ENCODE results near the gene RACK1.
"Not testable (repeated sequence)": the region's sequence is repeated elsewhere in the genome, so short reads cannot be mapped to it uniquely, and the experiment has no call there.

RACK1 gene

DNA sequence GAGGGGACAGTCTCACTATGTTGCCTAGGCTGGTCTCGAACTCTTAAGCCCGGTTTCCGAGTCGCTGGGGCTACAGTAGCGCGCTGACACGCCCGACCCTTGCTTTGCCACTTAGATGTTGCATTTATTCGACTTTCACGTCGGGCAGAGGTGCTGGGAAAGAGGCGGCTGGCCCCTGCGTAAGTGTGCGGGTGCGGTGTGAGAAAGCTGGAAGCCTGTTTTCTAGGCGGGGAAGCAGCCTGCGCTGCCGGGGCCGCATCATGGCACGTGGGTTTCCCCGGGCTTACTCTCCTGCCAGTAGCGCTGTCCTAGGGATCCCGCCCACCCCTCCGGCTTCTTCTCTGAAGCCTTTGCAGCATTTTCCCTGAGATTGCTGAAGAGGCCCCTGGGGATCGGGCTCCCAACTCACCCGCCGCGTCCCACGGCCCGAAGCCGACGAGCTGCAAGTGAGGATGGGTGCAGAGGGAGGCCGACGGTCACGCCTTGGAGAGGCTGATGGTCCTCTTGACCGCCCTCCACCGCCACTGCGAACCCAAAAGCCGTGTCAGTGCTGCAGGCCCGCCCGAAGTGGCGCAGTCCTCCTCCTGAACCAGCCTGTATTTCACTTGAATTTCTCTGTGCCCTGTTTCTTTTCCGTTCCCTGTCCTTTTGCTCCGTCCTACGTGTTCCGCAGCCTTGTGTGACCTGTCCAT, 26.4 kb downstream of the RACK1 start:
- Histone ChIP-seq H3K4me3 (ENCODE audit: low read depth, low read length) (peak overlapping the region; percentile 65), H3K9ac (no peak overlapping the region), H2AFZ (peak overlapping the region; percentile 94), H3K9me3 (ENCODE audit: control insufficient read depth, low read length) (no peaks in the 10 kb centered on the region), H3K4me1 (no peaks in the 10 kb centered on the region), H3K27me3 (ENCODE audit: control insufficient read depth, insufficient read depth, low read length) (no peaks in the 10 kb centered on the region), H3K36me3 (ENCODE audit: control insufficient read depth, insufficient read depth, low read length) (no peaks in the 10 kb centered on the region), H3K4me2 (ENCODE audit: low read length) (peak overlapping the region; percentile 74), H3K79me2 (no peaks in the 10 kb centered on the region), H3K27ac (peak overlapping the region; percentile 52)
- TF ChIP-seq, protein P1, sequence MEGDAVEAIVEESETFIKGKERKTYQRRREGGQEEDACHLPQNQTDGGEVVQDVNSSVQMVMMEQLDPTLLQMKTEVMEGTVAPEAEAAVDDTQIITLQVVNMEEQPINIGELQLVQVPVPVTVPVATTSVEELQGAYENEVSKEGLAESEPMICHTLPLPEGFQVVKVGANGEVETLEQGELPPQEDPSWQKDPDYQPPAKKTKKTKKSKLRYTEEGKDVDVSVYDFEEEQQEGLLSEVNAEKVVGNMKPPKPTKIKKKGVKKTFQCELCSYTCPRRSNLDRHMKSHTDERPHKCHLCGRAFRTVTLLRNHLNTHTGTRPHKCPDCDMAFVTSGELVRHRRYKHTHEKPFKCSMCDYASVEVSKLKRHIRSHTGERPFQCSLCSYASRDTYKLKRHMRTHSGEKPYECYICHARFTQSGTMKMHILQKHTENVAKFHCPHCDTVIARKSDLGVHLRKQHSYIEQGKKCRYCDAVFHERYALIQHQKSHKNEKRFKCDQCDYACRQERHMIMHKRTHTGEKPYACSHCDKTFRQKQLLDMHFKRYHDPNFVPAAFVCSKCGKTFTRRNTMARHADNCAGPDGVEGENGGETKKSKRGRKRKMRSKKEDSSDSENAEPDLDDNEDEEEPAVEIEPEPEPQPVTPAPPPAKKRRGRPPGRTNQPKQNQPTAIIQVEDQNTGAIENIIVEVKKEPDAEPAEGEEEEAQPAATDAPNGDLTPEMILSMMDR (IDR thresholded peaks at IDR 0.05) = no peak

DNA sequence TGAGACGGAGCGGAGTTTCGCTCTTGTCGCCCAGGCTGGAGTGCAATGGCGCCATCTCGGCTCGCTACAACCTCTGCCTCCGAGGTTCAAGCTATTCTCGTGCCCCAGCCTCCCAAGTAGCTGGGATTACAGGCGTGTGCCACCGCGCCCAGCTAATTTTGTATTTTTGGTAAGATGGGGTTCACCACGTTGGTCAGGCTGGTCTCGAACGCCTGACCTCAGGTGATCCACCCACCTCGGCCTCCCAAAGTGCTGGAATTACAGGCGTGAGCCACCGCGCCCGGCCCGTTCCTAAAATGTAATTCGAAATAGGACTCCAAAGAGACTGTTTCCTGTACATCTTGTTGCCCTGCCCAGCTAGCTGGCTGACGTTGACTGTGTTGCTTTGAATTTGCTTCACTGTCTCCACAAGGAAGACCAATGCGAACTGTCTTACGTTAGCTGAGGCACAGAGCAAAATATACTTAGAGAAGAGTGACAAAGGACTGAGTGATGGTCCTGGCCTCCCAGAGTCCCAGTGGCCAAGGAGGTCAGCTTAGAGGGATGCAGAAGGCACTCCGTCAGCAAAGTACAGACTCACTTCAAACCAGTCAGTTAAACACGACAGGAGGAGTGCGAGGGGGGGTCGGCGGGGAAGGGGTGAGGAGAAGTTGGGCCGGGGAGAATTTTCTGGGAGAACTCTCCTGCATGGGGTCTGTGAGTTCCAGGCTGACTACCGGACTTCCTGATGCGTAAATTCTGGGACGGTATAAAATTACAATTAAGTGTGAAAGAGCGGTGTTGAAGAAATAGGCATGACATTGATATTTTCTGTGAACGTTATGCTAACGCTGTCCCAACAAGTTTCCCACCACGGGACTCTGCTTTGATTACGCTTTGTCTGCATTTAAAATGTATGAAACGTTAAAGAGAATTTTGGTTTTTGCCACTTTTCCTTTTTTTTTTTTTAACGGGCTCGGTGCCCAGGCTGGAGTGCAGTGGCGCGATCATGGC, 27.4 kb downstream of the RACK1 start:
- H3K4me3 ChIP-seq (ENCODE audit: low read depth, low read length) = peak overlapping the region; percentile 51
- TF ChIP-seq, protein P1 (IDR thresholded peaks at IDR 0.05) = no peak
- no peaks in the 10 kb centered on the region for H3K36me3 ChIP-seq (ENCODE audit: control insufficient read depth, insufficient read depth, low read length)
- H3K4me1 ChIP-seq = no peaks in the 10 kb centered on the region
- H2AFZ ChIP-seq = peak overlapping the region; percentile 31
- no peaks in the 10 kb centered on the region for H3K27me3 ChIP-seq (ENCODE audit: control insufficient read depth, insufficient read depth, low read length)
- H3K79me2 ChIP-seq = no peaks in the 10 kb centered on the region
- no peak overlapping the region for H3K27ac ChIP-seq
- H3K4me2 ChIP-seq (ENCODE audit: low read length) = peak overlapping the region; percentile 77
- H3K9ac ChIP-seq = no peak overlapping the region
- no peaks in the 10 kb centered on the region for H3K9me3 ChIP-seq (ENCODE audit: control insufficient read depth, low read length)

DNA sequence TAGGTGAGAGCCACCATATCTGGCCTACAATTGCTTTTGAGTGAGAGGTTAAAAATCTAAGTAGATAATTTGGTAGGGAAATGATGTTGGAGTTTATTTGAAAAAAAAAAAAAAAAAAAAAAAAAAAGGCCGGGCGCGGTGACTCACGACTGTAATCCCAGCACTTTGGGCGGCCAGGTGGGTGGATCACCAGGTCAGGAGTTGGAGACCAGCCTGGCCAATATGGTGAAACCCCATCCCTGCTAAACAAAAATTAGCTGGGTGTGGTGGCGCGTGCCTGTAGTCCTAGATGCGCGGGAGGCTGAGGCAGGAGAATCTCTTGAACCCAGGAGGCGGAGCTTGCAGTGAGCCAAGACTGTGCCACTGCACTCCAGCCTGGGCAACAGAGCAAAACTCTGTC, 29.5 kb downstream of the RACK1 start:
- H3K9ac ChIP-seq; H3K27ac ChIP-seq; H3K36me3 ChIP-seq (ENCODE audit: control insufficient read depth, insufficient read depth, low read length); H3K4me2 ChIP-seq (ENCODE audit: low read length); H3K4me3 ChIP-seq (ENCODE audit: low read depth, low read length); H3K27me3 ChIP-seq (ENCODE audit: control insufficient read depth, insufficient read depth, low read length); H3K4me1 ChIP-seq; H3K79me2 ChIP-seq; H3K9me3 ChIP-seq (ENCODE audit: control insufficient read depth, low read length); H2AFZ ChIP-seq: not testable (repeated sequence)

DNA sequence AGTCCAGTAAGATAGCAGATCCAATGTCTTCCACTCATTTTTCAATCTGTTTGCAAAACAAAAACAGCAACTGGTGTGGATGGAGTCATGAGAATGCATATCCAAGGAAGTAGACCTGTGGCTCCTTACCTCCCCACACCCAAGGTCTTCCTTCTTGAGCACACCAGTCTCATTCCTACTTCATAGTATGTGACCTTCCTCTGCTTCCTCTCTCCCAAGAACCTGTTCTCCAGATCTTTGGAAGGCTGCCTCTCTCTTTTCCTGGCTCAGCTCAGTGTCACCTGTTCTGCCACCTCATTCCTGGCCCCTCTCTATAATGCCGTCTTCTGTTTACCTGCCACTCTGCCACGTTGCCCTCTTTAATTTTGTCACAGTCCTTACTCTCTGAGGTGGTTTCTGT, 30.8 kb downstream of the RACK1 start:
- Histone ChIP-seq H3K4me1 (no peaks in the 10 kb centered on the region), H3K27ac (no peak overlapping the region), H3K36me3 (ENCODE audit: control insufficient read depth, insufficient read depth, low read length) (no peaks in the 10 kb centered on the region), H3K4me3 (ENCODE audit: low read depth, low read length) (no peak overlapping the region), H3K9ac (no peak overlapping the region), H3K79me2 (no peaks in the 10 kb centered on the region), H2AFZ (no peak overlapping the region), H3K27me3 (ENCODE audit: control insufficient read depth, insufficient read depth, low read length) (no peaks in the 10 kb centered on the region), H3K9me3 (ENCODE audit: control insufficient read depth, low read length) (no peaks in the 10 kb centered on the region), H3K4me2 (ENCODE audit: low read length) (no peak overlapping the region)
- TF ChIP-seq, protein P1 (IDR thresholded peaks at IDR 0.05) = no peak

DNA sequence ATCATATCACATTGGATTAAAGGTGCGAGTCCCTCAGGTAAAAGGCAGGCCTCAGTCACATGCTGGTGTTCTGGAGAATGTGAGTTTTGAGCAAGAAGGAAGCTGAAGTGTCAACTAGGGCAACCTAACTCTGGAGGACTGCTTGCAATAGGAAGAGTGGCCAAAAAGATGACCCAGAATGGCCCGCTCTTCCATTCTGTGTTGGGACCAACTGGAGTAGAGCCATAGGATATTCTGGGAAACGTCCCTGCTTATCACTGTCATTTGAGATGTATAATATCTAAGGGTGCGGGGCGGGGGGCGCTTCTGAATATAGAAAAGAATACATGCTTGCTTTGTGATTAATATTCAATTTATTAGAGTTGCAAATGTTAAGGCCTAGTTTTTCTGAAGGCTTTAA, 31.6 kb downstream of the RACK1 start:
- TF ChIP-seq, protein P1 (IDR thresholded peaks at IDR 0.05) = no peak
- H3K4me1 ChIP-seq = no peaks in the 10 kb centered on the region
- H3K9ac ChIP-seq = no peak overlapping the region
- H3K4me2 ChIP-seq (ENCODE audit: low read length) = no peak overlapping the region
- no peaks in the 10 kb centered on the region for H3K9me3 ChIP-seq (ENCODE audit: control insufficient read depth, low read length)
- H3K4me3 ChIP-seq (ENCODE audit: low read depth, low read length) = no peak overlapping the region
- H2AFZ ChIP-seq = no peak overlapping the region
- no peaks in the 10 kb centered on the region for H3K79me2 ChIP-seq
- no peaks in the 10 kb centered on the region for H3K36me3 ChIP-seq (ENCODE audit: control insufficient read depth, insufficient read depth, low read length)
- H3K27me3 ChIP-seq (ENCODE audit: control insufficient read depth, insufficient read depth, low read length) = no peaks in the 10 kb centered on the region
- no peak overlapping the region for H3K27ac ChIP-seq
